HG02938 (cell line): ENCODE measurements around the gene FYN.

Experiments used
- ATAC-seq: cut with Tn5 transposase; IDR thresholded peaks from one replicate; pipeline ENCODE4 v1.9.1; 2021; ENCODE audit warnings: mild to moderate bottlenecking, moderate library complexity; ENCODE audit not compliant: unreplicated experiment

The FYN gene

GRCh38 chr6:111854683-111855082 lies 18.6 kb downstream of the FYN start:
- no peak for ATAC-seq

DNA sequence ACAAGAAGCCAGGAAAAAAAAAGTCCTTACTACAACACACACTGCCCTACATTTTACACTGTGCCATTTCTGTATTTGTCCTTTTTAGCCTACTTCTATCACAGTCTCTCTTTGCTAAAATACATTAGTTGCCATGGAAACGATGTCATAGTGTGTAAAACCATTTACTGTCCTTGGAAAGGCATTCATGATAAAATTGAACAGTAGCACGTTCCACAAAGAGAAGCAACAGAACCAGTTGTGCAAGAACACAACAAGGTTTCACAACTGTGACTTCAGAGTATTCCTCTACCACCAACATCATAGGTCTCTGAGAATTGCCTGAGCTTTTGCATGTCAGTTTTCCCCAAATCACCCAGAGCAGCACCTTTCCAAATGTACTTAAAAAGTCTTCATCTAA lies 20.5 kb downstream of the FYN start:
- no peak for ATAC-seq

GRCh38 chr6:111850295-111850937 lies 22.8 kb downstream of the FYN start:
- peak; percentile 41 for ATAC-seq

DNA sequence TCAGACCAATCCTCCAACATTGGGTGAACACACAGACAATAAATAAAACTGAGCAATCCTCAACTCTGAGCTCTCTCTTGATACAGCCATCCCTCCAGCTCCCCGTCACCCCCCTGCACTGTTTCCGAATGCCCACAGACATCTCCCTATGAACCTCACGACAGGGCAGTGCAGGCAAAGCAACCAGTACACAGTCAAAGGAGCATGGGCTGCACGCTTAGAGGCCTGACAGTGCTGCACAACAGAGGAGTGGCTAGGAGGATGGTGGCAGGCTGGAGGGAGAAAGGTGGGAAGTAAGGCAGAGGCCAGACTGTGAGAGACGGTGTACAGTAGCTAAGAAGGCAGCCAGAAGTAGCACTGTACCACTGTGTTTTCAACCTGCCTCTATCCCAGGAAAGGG lies 24.0 kb downstream of the FYN start:
- no peak for ATAC-seq

DNA sequence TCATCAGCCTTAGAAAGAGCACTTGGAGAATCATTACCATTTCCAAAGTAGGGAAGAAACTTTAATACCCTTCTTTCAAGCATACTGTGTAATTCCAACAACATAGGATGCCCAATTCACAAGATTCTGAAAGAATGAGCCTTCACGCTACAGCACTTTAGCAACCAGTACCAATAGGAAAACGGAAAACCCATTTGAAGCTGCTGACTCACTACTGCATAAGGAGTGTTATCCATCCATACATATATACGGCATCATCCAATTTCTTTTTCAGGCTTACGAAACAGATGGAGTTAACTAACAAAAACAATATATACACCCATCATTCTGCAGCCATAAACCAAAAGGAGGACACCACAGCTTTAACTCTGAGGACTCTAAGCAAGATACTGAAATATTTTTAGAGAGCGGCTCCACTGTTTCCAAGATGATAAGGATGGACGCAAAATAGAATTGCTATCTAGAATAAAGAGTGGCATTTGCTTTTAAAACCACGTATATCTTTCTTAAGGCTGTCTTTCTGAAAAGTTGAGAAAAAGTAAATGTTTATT lies 24.9 kb downstream of the FYN start:
- ATAC-seq, result no peak

- no peak for ATAC-seq
These were observed 26.5 kb downstream of the FYN start for GRCh38 chr6:111846492-111847409.

GRCh38 chr6:111846066-111846465 lies 27.2 kb downstream of the FYN start:
- ATAC-seq, result no peak

- ATAC-seq, result peak; percentile 60
These were observed 27.8 kb downstream of the FYN start for GRCh38 chr6:111845441-111845871.

GRCh38 chr6:111844921-111845320 lies 28.3 kb downstream of the FYN start:
- ATAC-seq, result no peak

- peak; percentile 51 for ATAC-seq
These were observed 28.9 kb downstream of the FYN start for GRCh38 chr6:111844376-111844775.

DNA sequence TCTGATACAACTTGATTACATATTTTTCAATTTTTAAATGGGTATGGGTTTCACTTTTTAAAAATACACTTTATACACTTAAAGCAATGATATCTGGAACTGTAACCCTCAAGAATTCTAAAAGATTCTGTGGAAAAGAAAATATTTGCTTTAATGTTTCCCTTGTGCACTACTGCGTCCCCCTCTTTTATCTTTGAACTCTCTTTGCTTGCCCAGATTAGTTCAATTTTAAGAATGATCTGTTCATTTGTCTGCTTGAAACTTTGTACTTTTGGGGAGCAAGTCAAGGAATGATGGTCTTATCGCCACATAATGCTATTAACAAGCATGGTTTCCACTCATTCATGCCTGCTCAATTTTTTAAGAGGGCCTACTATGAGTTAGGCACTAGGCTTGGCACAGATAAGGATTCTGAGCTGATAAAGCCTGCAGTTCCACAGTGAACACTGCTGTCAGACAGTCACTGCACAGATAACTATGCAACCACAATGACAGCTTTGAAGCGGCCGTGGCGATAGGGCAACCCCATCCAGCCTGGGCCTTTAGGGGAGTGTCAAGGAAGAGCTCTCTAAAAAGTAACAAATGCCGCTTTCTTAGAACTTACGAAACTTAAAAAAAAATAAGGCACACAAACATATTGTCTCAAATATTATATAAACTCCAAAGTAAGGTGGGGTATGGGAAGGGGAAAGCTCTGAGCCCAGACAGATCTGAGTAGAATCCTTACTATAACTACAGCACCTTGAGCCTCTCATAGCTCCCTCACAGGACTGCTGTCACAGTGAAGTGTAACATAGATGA lies 29.7 kb downstream of the FYN start:
- no peak for ATAC-seq

DNA sequence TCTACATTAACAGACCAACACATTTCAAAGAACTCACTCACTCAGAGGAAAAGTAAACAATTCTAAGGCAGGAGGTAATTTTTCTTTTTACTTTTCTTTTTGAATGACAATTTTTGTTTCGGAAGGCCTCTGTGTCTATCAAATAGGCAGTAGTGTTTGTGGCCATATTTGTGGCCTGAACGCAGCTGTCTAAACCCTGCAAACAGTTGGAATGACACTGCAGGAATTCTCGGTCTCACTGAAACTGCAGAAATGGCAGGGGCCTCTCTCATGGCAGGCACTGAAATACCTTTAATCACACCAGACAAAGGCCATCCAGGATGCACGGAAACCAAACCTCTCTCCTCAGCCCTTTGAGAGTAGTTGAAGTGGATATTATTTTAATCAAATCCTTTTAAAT lies 30.4 kb downstream of the FYN start:
- ATAC-seq, result no peak

GRCh38 chr6:111842271-111842822 lies 30.9 kb downstream of the FYN start:
- no peak for ATAC-seq

DNA sequence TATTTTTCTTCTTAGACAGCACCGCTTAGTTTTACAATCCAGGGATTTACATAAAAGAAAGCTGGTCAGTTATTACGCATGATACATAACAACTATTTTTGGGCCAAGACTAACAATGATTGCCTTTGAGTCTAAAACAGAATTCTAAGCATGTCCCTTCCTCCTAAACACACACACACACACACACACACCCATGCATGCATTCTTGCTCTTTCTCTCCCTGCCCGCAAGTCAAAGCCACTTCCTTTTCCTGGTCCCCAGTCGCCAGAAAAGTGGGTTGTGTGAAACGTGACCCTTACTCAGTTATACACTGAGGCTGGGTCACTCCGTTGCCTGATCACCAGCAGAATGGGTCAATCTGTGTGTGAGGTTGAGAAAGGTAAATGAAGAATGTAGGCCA lies 31.4 kb downstream of the FYN start:
- ATAC-seq, result no peak

DNA sequence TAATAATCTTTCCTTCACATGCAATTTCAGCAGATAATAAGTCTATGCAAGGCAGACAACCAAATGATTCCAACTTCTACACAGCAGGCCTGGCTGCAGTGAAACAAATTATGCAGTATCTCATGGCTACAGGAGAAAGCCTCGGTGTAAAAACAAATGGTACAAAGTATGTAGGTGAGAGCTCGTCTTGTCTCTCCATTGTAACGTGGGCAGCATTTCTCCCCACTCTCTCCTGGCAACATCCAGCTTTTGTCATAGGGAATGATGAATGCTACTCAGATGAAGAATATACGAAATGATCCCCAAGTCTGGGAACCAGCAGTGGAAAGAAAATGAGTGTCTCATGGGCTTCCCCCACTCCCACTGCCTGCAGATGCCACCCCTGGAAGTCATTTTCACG lies 32.4 kb downstream of the FYN start:
- no peak for ATAC-seq

DNA sequence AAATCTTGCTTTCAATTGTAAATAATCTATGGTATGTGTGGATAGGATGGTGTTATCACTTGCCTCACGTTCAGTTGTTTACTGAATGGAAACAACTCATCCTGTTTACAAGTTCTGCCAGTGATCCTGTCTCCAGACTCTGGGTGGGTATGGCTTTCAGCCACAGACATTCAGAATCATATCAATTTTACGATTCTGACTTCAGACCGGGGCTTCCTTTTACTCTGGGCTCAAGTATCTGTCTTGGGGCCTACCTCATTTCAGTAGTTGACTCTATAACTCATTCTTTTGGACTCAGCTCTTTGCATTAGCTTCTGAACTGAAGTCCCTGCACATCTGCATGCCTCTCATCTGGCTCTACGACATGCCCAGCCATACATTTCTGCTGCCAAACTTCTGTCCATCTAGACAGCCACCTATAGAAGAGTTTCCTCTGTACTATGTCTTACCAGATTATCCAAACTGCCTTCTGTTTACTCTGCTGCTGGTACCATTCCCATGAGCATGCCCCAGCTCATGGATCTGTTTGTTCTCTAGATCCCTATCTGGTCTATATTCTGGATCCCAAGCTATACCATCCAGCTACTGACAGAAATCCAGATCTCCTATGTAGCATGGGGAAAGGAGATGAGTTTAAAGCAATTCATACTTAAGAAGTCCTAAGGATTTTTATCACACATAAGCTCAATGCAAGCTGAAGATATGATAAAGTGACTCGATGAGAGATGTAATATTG lies 34.3 kb downstream of the FYN start:
- no peak for ATAC-seq

DNA sequence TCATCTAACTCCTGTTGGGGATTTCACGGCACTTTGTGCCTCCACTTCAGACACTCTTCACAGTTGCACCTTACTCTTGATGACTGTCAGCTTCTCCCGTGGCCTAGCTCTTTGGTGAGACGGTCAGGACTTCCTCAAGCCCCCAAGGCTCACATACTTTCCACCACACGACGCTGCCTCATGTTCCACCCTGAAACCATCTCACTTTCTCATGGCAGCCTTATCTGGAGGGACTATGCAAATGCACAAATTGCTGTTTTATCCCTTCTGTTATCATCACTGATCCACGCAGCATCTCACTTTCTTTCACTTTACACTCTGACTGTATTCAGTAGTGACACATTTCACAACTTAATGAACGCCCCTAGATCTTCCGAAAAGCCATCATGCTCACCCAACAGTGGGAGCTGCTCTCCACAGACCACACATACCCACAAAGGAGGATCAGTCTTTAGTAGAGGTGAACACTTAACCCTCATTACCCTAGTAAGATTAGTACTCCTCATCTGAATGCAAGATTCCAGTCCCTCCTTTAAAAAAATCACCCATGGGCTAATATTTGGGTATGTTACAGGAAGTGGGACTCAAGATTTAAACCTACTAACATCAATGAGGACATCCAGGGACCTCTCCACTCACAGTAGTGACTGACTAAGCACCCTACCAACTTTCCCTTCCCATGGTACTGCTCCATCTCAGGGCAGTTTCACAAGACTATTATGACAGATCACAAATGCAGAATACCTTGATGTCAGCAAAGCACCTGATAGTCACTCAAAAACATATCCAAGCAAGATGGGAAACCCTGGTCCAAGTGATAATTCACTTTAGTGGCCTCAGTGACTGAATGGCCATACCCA lies 35.4 kb downstream of the FYN start:
- ATAC-seq, result peak; percentile 88

DNA sequence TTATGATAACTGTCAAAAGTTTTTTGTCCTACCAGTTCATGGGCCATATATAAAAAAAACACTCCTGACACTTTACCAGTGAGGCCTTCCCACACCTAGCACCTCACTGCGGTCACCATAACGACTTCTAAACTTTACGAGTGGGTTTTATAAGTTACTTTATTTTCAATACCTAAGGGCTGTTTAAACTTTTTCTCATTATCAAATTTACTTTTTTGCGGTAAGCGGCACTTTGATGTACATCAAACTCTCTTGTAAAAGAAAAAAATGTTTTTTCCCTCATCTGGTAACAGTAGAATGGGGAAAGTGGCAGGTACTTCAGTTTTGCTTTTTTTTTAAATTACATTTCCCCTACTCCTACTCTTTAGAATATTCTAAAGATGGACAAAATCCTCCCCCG lies 36.2 kb downstream of the FYN start:
- no peak for ATAC-seq

DNA sequence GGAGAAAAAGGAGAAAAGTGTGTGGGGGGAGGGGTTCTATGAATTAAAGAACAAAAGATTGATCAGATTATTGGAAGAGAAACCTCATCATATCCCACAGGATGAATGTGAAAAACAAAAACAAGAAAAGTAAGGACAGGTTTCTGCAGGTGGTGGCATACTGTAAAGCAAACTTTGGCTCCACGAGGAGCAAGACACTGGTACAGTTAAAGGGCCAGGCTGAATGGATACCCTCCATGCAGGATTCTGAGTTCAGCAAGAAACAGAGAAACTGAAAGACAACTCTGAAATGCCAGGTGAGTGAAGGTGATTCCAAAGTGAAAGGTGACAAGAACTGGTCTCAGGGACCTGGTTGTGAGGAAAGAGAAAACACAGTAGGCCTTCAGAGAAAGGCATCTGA lies 37.4 kb downstream of the FYN start:
- no peak for ATAC-seq
